Measurements from ENCODE around the gene TMEM250. TPM values are rescaled to one million over a fixed set of nuclear protein-coding genes. Genes with fewer than 3 reads are reported as not detected.

Gene TMEM250
- total RNA-seq, 1 donor from 2014 or later, result 29.8 TPM

GRCh38 chr9:136096505-136097001 lies 22.1 kb downstream of the TMEM250 start:
- Mint-ChIP-seq H3K27ac (ENCODE audit: unreplicated experiment) (no peak overlapping the region), H3K4me3 (ENCODE audit: unreplicated experiment) (peak overlapping the region; percentile 72), H3K9me3 (ENCODE audit: unreplicated experiment) (no peaks in the 10 kb centered on the region), H3K36me3 (ENCODE audit: low read depth, unreplicated experiment) (peaks cover 3% of the 10 kb centered on the region), H3K27me3 (ENCODE audit: low read depth, unreplicated experiment) (peaks cover 9% of the 10 kb centered on the region), H3K4me1 (ENCODE audit: low read depth, unreplicated experiment) (peaks cover 16% of the 10 kb centered on the region)
- Histone ChIP-seq H3K4me1 (ENCODE audit: insufficient read depth, low read length) (peaks cover 19% of the 10 kb centered on the region), H4K20me1 (ENCODE audit: insufficient read depth, low read length) (peaks cover 27% of the 10 kb centered on the region), H3K9me3 (ENCODE audit: insufficient read depth, low read depth, low read length) (no peaks in the 10 kb centered on the region), H3K27ac (ENCODE audit: low read depth, low read length) (no peak overlapping the region), H3K4me3 (ENCODE audit: insufficient read depth, low read depth, low read length) (no peak overlapping the region), H3K9ac (ENCODE audit: low read length) (no peak overlapping the region), H3K36me3 (ENCODE audit: insufficient read depth, low read length) (no peaks in the 10 kb centered on the region), H2AFZ (ENCODE audit: low read depth, low read length) (no peak overlapping the region), H3K79me2 (ENCODE audit: insufficient read depth, low read length) (peaks cover 35% of the 10 kb centered on the region), H3K4me2 (ENCODE audit: low read length) (no peak overlapping the region), H3K27me3 (ENCODE audit: insufficient read depth, low read length) (no peaks in the 10 kb centered on the region)
- FAIRE-seq (no peak), DNase-seq (ENCODE audit: low read depth) (no peak)
- TF ChIP-seq EZH2 (IDR thresholded peaks at IDR 0.05; ENCODE audit: insufficient read depth, low read length), result no peak
- TF ChIP-seq, protein P1, sequence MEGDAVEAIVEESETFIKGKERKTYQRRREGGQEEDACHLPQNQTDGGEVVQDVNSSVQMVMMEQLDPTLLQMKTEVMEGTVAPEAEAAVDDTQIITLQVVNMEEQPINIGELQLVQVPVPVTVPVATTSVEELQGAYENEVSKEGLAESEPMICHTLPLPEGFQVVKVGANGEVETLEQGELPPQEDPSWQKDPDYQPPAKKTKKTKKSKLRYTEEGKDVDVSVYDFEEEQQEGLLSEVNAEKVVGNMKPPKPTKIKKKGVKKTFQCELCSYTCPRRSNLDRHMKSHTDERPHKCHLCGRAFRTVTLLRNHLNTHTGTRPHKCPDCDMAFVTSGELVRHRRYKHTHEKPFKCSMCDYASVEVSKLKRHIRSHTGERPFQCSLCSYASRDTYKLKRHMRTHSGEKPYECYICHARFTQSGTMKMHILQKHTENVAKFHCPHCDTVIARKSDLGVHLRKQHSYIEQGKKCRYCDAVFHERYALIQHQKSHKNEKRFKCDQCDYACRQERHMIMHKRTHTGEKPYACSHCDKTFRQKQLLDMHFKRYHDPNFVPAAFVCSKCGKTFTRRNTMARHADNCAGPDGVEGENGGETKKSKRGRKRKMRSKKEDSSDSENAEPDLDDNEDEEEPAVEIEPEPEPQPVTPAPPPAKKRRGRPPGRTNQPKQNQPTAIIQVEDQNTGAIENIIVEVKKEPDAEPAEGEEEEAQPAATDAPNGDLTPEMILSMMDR (IDR thresholded peaks at IDR 0.05; ENCODE audit: insufficient read depth, low read depth, low read length), result no peak

- peaks cover 46% of the 10 kb centered on the region for H3K79me2 ChIP-seq (ENCODE audit: insufficient read depth, low read length)
- H4K20me1 ChIP-seq (ENCODE audit: insufficient read depth, low read length), result peaks cover 39% of the 10 kb centered on the region
- no peaks in the 10 kb centered on the region for H3K27me3 ChIP-seq (ENCODE audit: insufficient read depth, low read length)
- peak within 1 kb of the TSS; percentile 73 for H3K4me3 Mint-ChIP-seq (ENCODE audit: unreplicated experiment)
- peaks cover 9% of the 10 kb centered on the region for H3K27me3 Mint-ChIP-seq (ENCODE audit: low read depth, unreplicated experiment)
- no peaks in the 10 kb centered on the region for H3K36me3 ChIP-seq (ENCODE audit: insufficient read depth, low read length)
- peaks cover 30% of the 10 kb centered on the region for H3K4me1 ChIP-seq (ENCODE audit: insufficient read depth, low read length)
- no peak within 1 kb of the TSS for H3K27ac Mint-ChIP-seq (ENCODE audit: unreplicated experiment)
- H3K4me2 ChIP-seq (ENCODE audit: low read length), result peak within 1 kb of the TSS; percentile 94
- peak within 1 kb of the TSS; percentile 75 for H3K9ac ChIP-seq (ENCODE audit: low read length)
- peak; percentile 41 for DNase-seq (ENCODE audit: low read depth)
- no peak for FAIRE-seq
- peak within 1 kb of the TSS; percentile 76 for H2AFZ ChIP-seq (ENCODE audit: low read depth, low read length)
- H3K4me1 Mint-ChIP-seq (ENCODE audit: low read depth, unreplicated experiment), result peaks cover 20% of the 10 kb centered on the region
- TF ChIP-seq, protein P1 (IDR thresholded peaks at IDR 0.05; ENCODE audit: insufficient read depth, low read depth, low read length), result no peak
- no peak for TF ChIP-seq EZH2 (IDR thresholded peaks at IDR 0.05; ENCODE audit: insufficient read depth, low read length)
- no peak within 1 kb of the TSS for H3K27ac ChIP-seq (ENCODE audit: low read depth, low read length)
- no peaks in the 10 kb centered on the region for H3K9me3 ChIP-seq (ENCODE audit: insufficient read depth, low read depth, low read length)
- H3K4me3 ChIP-seq (ENCODE audit: insufficient read depth, low read depth, low read length), result peak within 1 kb of the TSS; percentile 66
- peaks cover 3% of the 10 kb centered on the region for H3K36me3 Mint-ChIP-seq (ENCODE audit: low read depth, unreplicated experiment)
- H3K9me3 Mint-ChIP-seq (ENCODE audit: unreplicated experiment), result no peaks in the 10 kb centered on the region
Observed at GRCh38 chr9:136095070-136096058, 23.3 kb downstream of the TMEM250 start, which contains the start of gene NACC2. Gene NACC2, minus strand, starts transcription at chr9:136095289. Its CDS starts 44,768 bp downstream, at chr9:136050521.

All from astrocyte (in vitro differentiated cells and primary cell).